H9 (cell line): Measurements from ENCODE around the gene SYNGR1. TPM values are rescaled to one million over a fixed set of nuclear protein-coding genes. Genes with fewer than 3 reads are reported as not detected.

ENCODE experiments used
- DNase-seq: peaks from one replicate; pipeline ENCODE4 v3.0.0-alpha.2; 2017
- H2AFZ ChIP-seq: one replicate; pipeline ENCODE4 v1.6.1; 2013; ENCODE audit warnings: mild to moderate bottlenecking, low read length, control low read depth, moderate library complexity
- H2AK5ac ChIP-seq: 2 replicates; pipeline ENCODE4 v1.6.1; 2013; ENCODE audit warnings: low read length, control low read depth, mixed read lengths; ENCODE audit not compliant: insufficient read length
- H2BK120ac ChIP-seq: one replicate; pipeline ENCODE4 v1.6.1; 2013; ENCODE audit warnings: low read depth, mild to moderate bottlenecking, low read length, control low read depth, inconsistent platforms; ENCODE audit not compliant: poor library complexity, severe bottlenecking
- H2BK12ac ChIP-seq: 2 replicates; pipeline ENCODE4 v1.6.1; 2013; ENCODE audit warnings: low read length, control low read depth, mixed read lengths, low read depth; ENCODE audit not compliant: insufficient read length
- H2BK15ac ChIP-seq: 2 replicates; pipeline ENCODE4 v1.6.1; 2013; ENCODE audit warnings: low read depth, low read length, control low read depth
- H2BK20ac ChIP-seq: one replicate; pipeline ENCODE4 v1.6.1; 2013; ENCODE audit warnings: low read depth, mild to moderate bottlenecking, low read length, control low read depth, inconsistent platforms; ENCODE audit not compliant: poor library complexity, severe bottlenecking
- H2BK5ac ChIP-seq: 2 replicates; pipeline ENCODE4 v1.6.1; 2013; ENCODE audit warnings: low read length, control low read depth, mixed read lengths; ENCODE audit not compliant: insufficient read length
- H3K14ac ChIP-seq: 2 replicates; pipeline ENCODE4 v1.6.1; 2013; ENCODE audit warnings: low read length, control low read depth; ENCODE audit not compliant: insufficient read depth
- H3K18ac ChIP-seq: 2 replicates; pipeline ENCODE4 v1.6.1; 2013; ENCODE audit warnings: low read depth, mild to moderate bottlenecking, mixed read lengths, low read length, control low read depth; ENCODE audit not compliant: insufficient read length
- H3K23ac ChIP-seq: 2 replicates; pipeline ENCODE4 v1.6.1; 2013; ENCODE audit warnings: low read length, control low read depth, mixed read lengths, low read depth; ENCODE audit not compliant: insufficient read length
- H3K23me2 ChIP-seq: 2 replicates; pipeline ENCODE4 v1.6.1; 2013; ENCODE audit warnings: low read depth, mild to moderate bottlenecking, mixed read lengths, low read length, control low read depth; ENCODE audit not compliant: insufficient read length, poor library complexity, severe bottlenecking
- H3K27ac ChIP-seq: 2 replicates; pipeline ENCODE4 v1.5.1; 2013; ENCODE audit warnings: low read length, control low read depth, mixed read lengths, low read depth; ENCODE audit not compliant: insufficient read length
- H3K27me3 ChIP-seq: 2 replicates; pipeline ENCODE4 v1.6.1; 2013; ENCODE audit warnings: low read length, control low read depth, inconsistent platforms; ENCODE audit not compliant: insufficient read depth
- H3K4ac ChIP-seq: 2 replicates; pipeline ENCODE4 v1.6.1; 2013; ENCODE audit warnings: low read depth, mild to moderate bottlenecking, control low read depth, inconsistent platforms, low read length, moderate library complexity
- H3K4me1 ChIP-seq: 2 replicates; pipeline ENCODE4 v1.6.1; 2013; ENCODE audit warnings: low read length, control low read depth, inconsistent platforms; ENCODE audit not compliant: insufficient read depth
- H3K4me2 ChIP-seq: 2 replicates; pipeline ENCODE4 v1.6.1; 2013; ENCODE audit warnings: low read length, control low read depth, mixed read lengths; ENCODE audit not compliant: insufficient read length, insufficient read depth
- H3K56ac ChIP-seq: 2 replicates; pipeline ENCODE4 v1.6.1; 2013; ENCODE audit warnings: low read depth, mild to moderate bottlenecking, mixed read lengths, low read length, control low read depth; ENCODE audit not compliant: insufficient read length
- H3K79me1 ChIP-seq: 2 replicates; pipeline ENCODE4 v1.6.1; 2013; ENCODE audit warnings: low read depth, mild to moderate bottlenecking, moderate library complexity, low read length, control low read depth, inconsistent platforms; ENCODE audit not compliant: insufficient read depth, poor library complexity, severe bottlenecking
- H3K79me2 ChIP-seq: 2 replicates; pipeline ENCODE4 v1.6.1; 2013; ENCODE audit warnings: low read length, control low read depth, inconsistent platforms; ENCODE audit not compliant: insufficient read depth
- H3K9ac ChIP-seq: 2 replicates; pipeline ENCODE4 v1.6.1; 2013; ENCODE audit warnings: low read length, control low read depth, mixed read lengths; ENCODE audit not compliant: insufficient read length; ENCODE audit errors: extremely low read depth
- H3K9me3 ChIP-seq: one replicate; pipeline ENCODE4 v1.6.1; 2013; ENCODE audit warnings: low read depth, low read length, inconsistent platforms; ENCODE audit not compliant: control insufficient read depth
- H3T11ph ChIP-seq: one replicate; pipeline ENCODE4 v1.6.1; 2013; ENCODE audit warnings: mild to moderate bottlenecking, low read length, control low read depth, inconsistent platforms
- H4K20me1 ChIP-seq: one replicate; pipeline ENCODE4 v1.6.1; 2013; ENCODE audit not compliant: control insufficient read depth, insufficient read length, insufficient read depth
- H4K5ac ChIP-seq: 2 replicates; pipeline ENCODE4 v1.6.1; 2013; ENCODE audit warnings: low read depth, mild to moderate bottlenecking, mixed read lengths, low read length, control low read depth; ENCODE audit not compliant: insufficient read length
- H4K8ac ChIP-seq: replicated peaks from 2 replicates; pipeline ENCODE4 v1.6.1; 2013; ENCODE audit warnings: low read length, control low read depth, mixed read lengths, low read depth; ENCODE audit not compliant: insufficient read length
- H4K91ac ChIP-seq: 2 replicates; pipeline ENCODE4 v1.6.1; 2013; ENCODE audit warnings: low read depth, mild to moderate bottlenecking, moderate library complexity, mixed read lengths, low read length, control low read depth; ENCODE audit not compliant: insufficient read length
- H3K27ac Mint-ChIP-seq, 3 experiments: 2 replicates in 2 of 3; 3 replicates in 1 of 3; pipeline ENCODE4 v1.8.0; 2020 to 2021; ENCODE audit warnings: mixed read lengths in 3 of 3, mild to moderate bottlenecking in 1 of 3, moderate library complexity in 1 of 3
- H3K27me3 Mint-ChIP-seq: 2 replicates; pipeline ENCODE4 v1.8.0; 2021; ENCODE audit warnings: low read depth, mild to moderate bottlenecking, moderate library complexity, mixed read lengths
- H3K36me3 Mint-ChIP-seq, 3 experiments: 2 replicates in 2 of 3; 3 replicates in 1 of 3; pipeline ENCODE4 v1.8.0; 2020 to 2021; ENCODE audit warnings: low read depth in 3 of 3, mixed read lengths in 3 of 3; ENCODE audit not compliant: insufficient read depth in 1 of 3
- H3K4me1 Mint-ChIP-seq, 2 experiments: 2 replicates each; pipeline ENCODE4 v1.8.0; 2020; ENCODE audit warnings: mixed read lengths in 2 of 2
- H3K4me3 Mint-ChIP-seq, 2 experiments: 2 replicates in 1 of 2; 3 replicates in 1 of 2; pipeline ENCODE4 v1.8.0; 2020 to 2021; ENCODE audit warnings: mild to moderate bottlenecking in 2 of 2, mixed read lengths in 2 of 2, moderate library complexity in 1 of 2
- H3K9me3 Mint-ChIP-seq, 2 experiments: 2 replicates in 1 of 2; 3 replicates in 1 of 2; pipeline ENCODE4 v1.8.0; 2020; ENCODE audit warnings: mild to moderate bottlenecking in 2 of 2, mixed read lengths in 2 of 2, moderate library complexity in 1 of 2
- CTCF ChIP-seq: fragments of 200-600 bp; sonication (generic); conservative IDR thresholded peaks from 3 replicates; pipeline ENCODE4 v1.8.0; 2021; ENCODE audit warnings: antibody characterized with exemption, mild to moderate bottlenecking
- WGBS: extraction: QIAGEN DNeasy Blood & Tissue Kit; methylation state at CpG from one replicate; pipeline ENCODE4 v1.1.7; 2013; ENCODE audit warnings: missing lambda C conversion rate, low lambda C conversion rate, mixed read lengths; ENCODE audit not compliant: insufficient read length; ENCODE audit errors: extremely low coverage; 5-methylcytosine and 5-hydroxymethylcytosine counted together
- total RNA-seq: library from RNA; stranded (reverse); gene quantifications from 2 replicates; pipeline ENCODE4 v1.2.1, GENCODE V29; 2021

Gene SYNGR1
- total RNA-seq, 1 experiment from 2014 or later = 13.2 TPM

GRCh38 chr22:39395936-39396796, 46.4 kb downstream of the SYNGR1 start:
- no peak overlapping the region for H2AK5ac ChIP-seq
- no CpG with 5 or more reads among the region's 11 CpGs for WGBS
- Mint-ChIP-seq H3K4me1 (peaks cover 3 to 8% of the 10 kb centered on the region in 2 experiments; a peak in 3 of 4 replicates), H3K27me3 (peaks cover 23% of the 10 kb centered on the region), H3K27ac (no peak overlapping the region), H3K36me3 (no peaks in the 10 kb centered on the region; a peak in 1 of 7 replicates), H3K4me3 (no peak overlapping the region), H3K9me3 (no peaks in the 10 kb centered on the region; a peak in 1 of 5 replicates)
- DNase-seq = no peak
- no peak overlapping the region for H2AFZ ChIP-seq
- H3K79me2 ChIP-seq = no peaks in the 10 kb centered on the region
- H2BK12ac ChIP-seq = no peak overlapping the region
- no peak overlapping the region for H4K91ac ChIP-seq
- H2BK120ac ChIP-seq = no peak overlapping the region
- no peak overlapping the region for H2BK20ac ChIP-seq
- no peaks in the 10 kb centered on the region for H3K79me1 ChIP-seq
- no peak overlapping the region for H2BK15ac ChIP-seq
- H3K27ac ChIP-seq = no peak overlapping the region
- no peaks in the 10 kb centered on the region for H4K20me1 ChIP-seq
- no peak overlapping the region for H2BK5ac ChIP-seq
- H3K9me3 ChIP-seq = no peaks in the 10 kb centered on the region
- H4K5ac ChIP-seq = no peak overlapping the region
- no peak overlapping the region for H4K8ac ChIP-seq
- no peaks in the 10 kb centered on the region for H3K23me2 ChIP-seq
- H3K27me3 ChIP-seq = no peaks in the 10 kb centered on the region
- no peak overlapping the region for H3K14ac ChIP-seq
- no peak overlapping the region for H3K9ac ChIP-seq
- no peak overlapping the region for H3K23ac ChIP-seq
- no peak overlapping the region for H3K18ac ChIP-seq
- no peak overlapping the region for H3K4me2 ChIP-seq
- no peak overlapping the region for H3K4ac ChIP-seq
- no peak overlapping the region for H3K56ac ChIP-seq
- TF ChIP-seq CTCF = no peak
- no peak overlapping the region for H3T11ph ChIP-seq
- H3K4me1 ChIP-seq = no peaks in the 10 kb centered on the region
